ENCODE data around the gene ANK2.

ANK2 gene

DNA sequence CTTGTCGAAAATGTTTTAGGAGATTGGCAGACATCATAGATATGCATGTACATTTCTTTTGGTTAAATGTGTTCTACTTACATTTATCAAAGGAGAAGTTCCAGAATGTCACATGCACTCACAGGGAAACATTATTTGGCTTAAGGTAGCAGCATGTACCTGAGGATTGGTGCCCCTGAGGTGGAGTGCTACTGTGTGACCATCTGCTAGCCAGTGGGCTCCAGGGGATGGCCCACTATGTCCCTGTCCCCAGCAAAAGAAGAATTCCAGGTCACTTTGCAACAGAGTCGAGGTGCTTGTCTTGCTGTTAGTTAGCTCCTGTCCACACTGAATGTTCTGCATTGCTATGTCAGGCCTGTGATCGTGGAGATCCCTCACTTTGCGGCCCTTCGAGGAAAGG is 283.2 kb downstream of the ANK2 start:
- no peak overlapping the region for H3K9ac ChIP-seq (ENCODE audit: low read depth in 1 of 2, low read length in 2 of 2)
- no peak overlapping the region for H3K27ac ChIP-seq (ENCODE audit: low read depth, low read length)
- no peak overlapping the region for H3K4me3 ChIP-seq (ENCODE audit: low read depth in 1 of 2, low read length in 2 of 2)
- H3K4me1 ChIP-seq (ENCODE audit: control insufficient read depth in 1 of 2, insufficient read depth in 2 of 2, low read length in 2 of 2) = no peaks in the 10 kb centered on the region
- no peaks in the 10 kb centered on the region for H3K27me3 ChIP-seq (ENCODE audit: control insufficient read depth in 1 of 2, insufficient read depth in 2 of 2, low read length in 2 of 2)
- no peaks in the 10 kb centered on the region for H3K36me3 ChIP-seq (ENCODE audit: control insufficient read depth in 1 of 2, insufficient read depth in 2 of 2, low read length in 2 of 2)
- H3K9me3 ChIP-seq (ENCODE audit: control insufficient read depth in 1 of 2, low read length in 2 of 2) = no peaks in the 10 kb centered on the region

DNA sequence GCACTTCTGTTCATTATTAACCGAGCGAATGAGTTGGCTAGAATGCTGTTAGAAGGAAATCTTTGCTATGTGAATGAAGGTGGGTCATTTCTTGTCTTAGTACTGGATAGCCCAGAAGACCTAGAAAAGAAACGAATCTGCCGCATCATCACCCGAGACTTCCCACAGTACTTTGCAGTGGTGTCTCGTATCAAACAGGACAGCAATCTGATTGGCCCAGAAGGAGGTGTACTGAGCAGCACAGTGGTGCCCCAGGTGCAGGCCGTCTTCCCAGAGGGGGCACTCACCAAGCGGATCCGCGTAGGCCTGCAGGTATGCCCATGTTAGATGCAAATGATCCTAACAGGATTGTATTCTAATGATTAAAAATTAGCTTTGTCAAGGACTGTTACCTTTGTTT is 286.3 kb downstream of the ANK2 start:
- Histone ChIP-seq H3K36me3 (ENCODE audit: control insufficient read depth in 1 of 2, insufficient read depth in 2 of 2, low read length in 2 of 2) (no peaks in the 10 kb centered on the region), H3K4me3 (ENCODE audit: low read depth in 1 of 2, low read length in 2 of 2) (no peak overlapping the region), H3K27me3 (ENCODE audit: control insufficient read depth in 1 of 2, insufficient read depth in 2 of 2, low read length in 2 of 2) (no peaks in the 10 kb centered on the region), H3K9ac (ENCODE audit: low read depth in 1 of 2, low read length in 2 of 2) (no peak overlapping the region), H3K9me3 (ENCODE audit: control insufficient read depth in 1 of 2, low read length in 2 of 2) (no peaks in the 10 kb centered on the region), H3K27ac (ENCODE audit: low read depth, low read length) (no peak overlapping the region), H3K4me1 (ENCODE audit: control insufficient read depth in 1 of 2, insufficient read depth in 2 of 2, low read length in 2 of 2) (no peaks in the 10 kb centered on the region)

DNA sequence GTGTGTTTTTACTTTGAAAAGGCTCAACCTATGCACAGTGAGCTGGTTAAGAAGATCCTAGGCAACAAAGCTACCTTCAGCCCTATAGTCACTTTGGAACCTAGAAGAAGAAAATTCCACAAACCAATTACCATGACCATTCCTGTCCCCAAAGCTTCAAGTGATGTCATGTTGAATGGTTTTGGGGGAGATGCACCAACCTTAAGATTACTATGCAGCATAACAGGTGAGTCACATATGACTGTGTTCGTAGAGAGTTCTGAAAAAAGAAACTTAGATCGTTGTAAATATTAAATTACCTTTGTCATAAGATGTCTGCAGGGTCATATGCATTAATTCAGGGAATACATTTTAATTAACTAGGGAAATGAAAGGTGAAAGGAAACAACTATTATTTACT is 287.1 kb downstream of the ANK2 start:
- Histone ChIP-seq H3K4me3 (ENCODE audit: low read depth in 1 of 2, low read length in 2 of 2) (no peak overlapping the region), H3K9me3 (ENCODE audit: control insufficient read depth in 1 of 2, low read length in 2 of 2) (no peaks in the 10 kb centered on the region), H3K27ac (ENCODE audit: low read depth, low read length) (no peak overlapping the region), H3K9ac (ENCODE audit: low read depth in 1 of 2, low read length in 2 of 2) (no peak overlapping the region), H3K4me1 (ENCODE audit: control insufficient read depth in 1 of 2, insufficient read depth in 2 of 2, low read length in 2 of 2) (no peaks in the 10 kb centered on the region), H3K27me3 (ENCODE audit: control insufficient read depth in 1 of 2, insufficient read depth in 2 of 2, low read length in 2 of 2) (no peaks in the 10 kb centered on the region), H3K36me3 (ENCODE audit: control insufficient read depth in 1 of 2, insufficient read depth in 2 of 2, low read length in 2 of 2) (no peaks in the 10 kb centered on the region)

DNA sequence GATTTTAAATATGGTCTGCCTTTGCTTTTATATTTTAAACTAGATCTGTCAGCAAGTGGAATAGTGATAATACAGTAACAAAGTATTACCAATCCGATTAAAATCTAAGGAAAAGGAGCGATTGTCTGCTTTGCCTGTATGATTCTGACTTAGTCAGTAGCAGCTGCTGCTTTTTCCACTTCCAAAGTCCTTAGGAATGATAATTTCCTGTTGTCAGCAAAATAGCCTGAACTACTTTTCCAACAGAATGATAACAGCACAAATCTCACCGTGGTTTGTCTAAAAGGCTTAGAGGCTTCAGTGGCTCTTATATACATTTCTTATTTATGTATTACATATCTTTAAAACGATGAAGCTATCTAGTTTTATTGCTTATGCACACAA is 290.0 kb downstream of the ANK2 start:
- no peaks in the 10 kb centered on the region for H3K36me3 ChIP-seq (ENCODE audit: control insufficient read depth in 1 of 2, insufficient read depth in 2 of 2, low read length in 2 of 2)
- H3K4me1 ChIP-seq (ENCODE audit: control insufficient read depth in 1 of 2, insufficient read depth in 2 of 2, low read length in 2 of 2) = no peaks in the 10 kb centered on the region
- H3K9me3 ChIP-seq (ENCODE audit: control insufficient read depth in 1 of 2, low read length in 2 of 2) = no peaks in the 10 kb centered on the region
- no peak overlapping the region for H3K9ac ChIP-seq (ENCODE audit: low read depth in 1 of 2, low read length in 2 of 2)
- H3K27ac ChIP-seq (ENCODE audit: low read depth, low read length) = no peak overlapping the region
- no peak overlapping the region for H3K4me3 ChIP-seq (ENCODE audit: low read depth in 1 of 2, low read length in 2 of 2)
- H3K27me3 ChIP-seq (ENCODE audit: control insufficient read depth in 1 of 2, insufficient read depth in 2 of 2, low read length in 2 of 2) = no peaks in the 10 kb centered on the region

DNA sequence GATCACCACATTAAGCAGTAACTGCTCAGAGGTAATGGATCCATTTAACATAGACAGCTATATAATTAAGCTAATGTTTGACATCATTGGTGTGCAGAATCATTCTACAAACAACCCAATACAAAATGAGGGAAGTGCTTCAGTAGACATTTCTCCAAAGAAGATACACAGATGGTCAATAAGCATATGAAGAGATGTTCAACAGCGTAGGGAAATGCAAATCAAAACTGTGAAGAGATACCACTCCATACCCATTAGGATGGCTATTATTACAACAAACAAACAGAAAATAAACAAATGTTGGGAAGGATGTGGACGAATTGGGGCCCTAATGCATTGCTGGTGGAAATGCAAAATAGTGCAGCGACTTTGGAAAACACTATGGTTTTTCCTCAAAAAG is 294.6 kb downstream of the ANK2 start:
- Histone ChIP-seq H3K36me3 (ENCODE audit: control insufficient read depth in 1 of 2, insufficient read depth in 2 of 2, low read length in 2 of 2) (no peaks in the 10 kb centered on the region), H3K9ac (ENCODE audit: low read depth in 1 of 2, low read length in 2 of 2) (no peak overlapping the region)

DNA sequence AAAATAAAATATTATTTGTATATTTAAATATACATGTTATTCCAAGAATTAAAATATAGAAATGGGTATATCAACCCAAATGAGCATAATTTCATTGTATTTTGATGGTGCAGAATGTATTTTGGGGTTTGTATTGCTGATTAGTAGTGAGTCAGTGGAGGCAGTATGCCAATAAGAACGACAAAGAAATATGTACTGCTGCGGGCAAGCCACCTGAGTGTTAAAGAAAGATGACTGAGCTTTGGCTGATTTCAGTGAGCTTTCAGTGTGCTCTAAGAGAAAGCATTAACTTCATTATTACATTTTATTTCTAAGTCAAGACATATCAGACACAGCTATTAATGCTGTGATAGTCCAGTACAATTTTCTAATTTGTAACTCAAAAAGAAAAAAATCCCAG is 297.8 kb downstream of the ANK2 start:
- no peak overlapping the region for H3K9ac ChIP-seq (ENCODE audit: low read depth in 1 of 2, low read length in 2 of 2)
- no peaks in the 10 kb centered on the region for H3K36me3 ChIP-seq (ENCODE audit: control insufficient read depth in 1 of 2, insufficient read depth in 2 of 2, low read length in 2 of 2)
- H3K4me1 ChIP-seq (ENCODE audit: control insufficient read depth in 1 of 2, insufficient read depth in 2 of 2, low read length in 2 of 2) = no peaks in the 10 kb centered on the region
- no peak overlapping the region for H3K4me3 ChIP-seq (ENCODE audit: low read depth in 1 of 2, low read length in 2 of 2)
- H3K9me3 ChIP-seq (ENCODE audit: control insufficient read depth in 1 of 2, low read length in 2 of 2) = no peaks in the 10 kb centered on the region
- no peak overlapping the region for H3K27ac ChIP-seq (ENCODE audit: low read depth, low read length)
- no peaks in the 10 kb centered on the region for H3K27me3 ChIP-seq (ENCODE audit: control insufficient read depth in 1 of 2, insufficient read depth in 2 of 2, low read length in 2 of 2)

More for the DNA sequence above, 294.6 kb downstream of the ANK2 start:
- H3K4me1 ChIP-seq (ENCODE audit: control insufficient read depth in 1 of 2, insufficient read depth in 2 of 2, low read length in 2 of 2) = no peaks in the 10 kb centered on the region
- no peaks in the 10 kb centered on the region for H3K27me3 ChIP-seq (ENCODE audit: control insufficient read depth in 1 of 2, insufficient read depth in 2 of 2, low read length in 2 of 2)
- no peak overlapping the region for H3K27ac ChIP-seq (ENCODE audit: low read depth, low read length)
- no peaks in the 10 kb centered on the region for H3K9me3 ChIP-seq (ENCODE audit: control insufficient read depth in 1 of 2, low read length in 2 of 2)
- H3K4me3 ChIP-seq (ENCODE audit: low read depth in 1 of 2, low read length in 2 of 2) = no peak overlapping the region

DNA sequence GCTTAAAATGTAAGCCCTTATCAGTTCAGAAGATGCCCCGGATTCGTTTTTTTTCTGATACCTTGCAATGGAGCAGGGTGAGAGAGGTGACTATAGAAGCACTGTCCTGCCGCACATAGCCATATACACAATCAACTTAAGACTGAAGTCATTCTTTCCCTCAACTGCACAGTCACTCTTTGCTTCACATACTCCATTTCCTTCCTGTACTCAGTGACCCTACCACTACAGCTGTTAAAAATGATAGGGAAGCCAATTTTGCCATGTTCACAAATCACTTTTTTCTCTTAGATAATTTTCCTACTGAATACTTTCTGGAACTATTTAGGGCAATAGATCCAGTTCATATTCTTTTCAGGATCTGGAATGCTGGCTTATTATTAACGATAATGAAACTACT is 300.0 kb downstream of the ANK2 start:
- Histone ChIP-seq H3K27me3 (ENCODE audit: control insufficient read depth in 1 of 2, insufficient read depth in 2 of 2, low read length in 2 of 2) (no peaks in the 10 kb centered on the region), H3K27ac (ENCODE audit: low read depth, low read length) (no peak overlapping the region), H3K4me3 (ENCODE audit: low read depth in 1 of 2, low read length in 2 of 2) (no peak overlapping the region), H3K4me1 (ENCODE audit: control insufficient read depth in 1 of 2, insufficient read depth in 2 of 2, low read length in 2 of 2) (no peaks in the 10 kb centered on the region), H3K36me3 (ENCODE audit: control insufficient read depth in 1 of 2, insufficient read depth in 2 of 2, low read length in 2 of 2) (no peaks in the 10 kb centered on the region), H3K9me3 (ENCODE audit: control insufficient read depth in 1 of 2, low read length in 2 of 2) (no peaks in the 10 kb centered on the region), H3K9ac (ENCODE audit: low read depth in 1 of 2, low read length in 2 of 2) (no peak overlapping the region)

DNA sequence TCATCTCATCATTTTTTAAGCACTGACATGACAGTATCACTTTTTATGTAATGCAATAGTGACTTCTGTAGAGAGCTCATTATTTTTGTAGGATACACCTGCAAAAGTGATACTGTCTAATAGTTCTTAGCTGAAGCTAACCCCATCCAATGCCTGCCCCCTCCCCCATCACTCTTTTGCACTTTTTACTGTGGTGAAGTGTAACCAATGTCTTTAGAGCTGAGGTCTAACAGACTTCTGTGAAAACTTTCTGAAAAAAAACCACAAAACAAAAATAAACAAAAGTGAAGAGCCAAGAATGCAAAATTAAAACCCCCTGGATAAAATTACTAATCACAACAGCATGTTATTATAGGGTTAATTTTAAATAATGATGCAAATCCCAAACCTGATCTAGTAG is 301.1 kb downstream of the ANK2 start:
- H3K27ac ChIP-seq (ENCODE audit: low read depth, low read length) = no peak overlapping the region
- no peaks in the 10 kb centered on the region for H3K9me3 ChIP-seq (ENCODE audit: control insufficient read depth in 1 of 2, low read length in 2 of 2)
- no peaks in the 10 kb centered on the region for H3K36me3 ChIP-seq (ENCODE audit: control insufficient read depth in 1 of 2, insufficient read depth in 2 of 2, low read length in 2 of 2)
- H3K4me3 ChIP-seq (ENCODE audit: low read depth in 1 of 2, low read length in 2 of 2) = no peak overlapping the region
- no peak overlapping the region for H3K9ac ChIP-seq (ENCODE audit: low read depth in 1 of 2, low read length in 2 of 2)
- no peaks in the 10 kb centered on the region for H3K27me3 ChIP-seq (ENCODE audit: control insufficient read depth in 1 of 2, insufficient read depth in 2 of 2, low read length in 2 of 2)
- H3K4me1 ChIP-seq (ENCODE audit: control insufficient read depth in 1 of 2, insufficient read depth in 2 of 2, low read length in 2 of 2) = no peaks in the 10 kb centered on the region

DNA sequence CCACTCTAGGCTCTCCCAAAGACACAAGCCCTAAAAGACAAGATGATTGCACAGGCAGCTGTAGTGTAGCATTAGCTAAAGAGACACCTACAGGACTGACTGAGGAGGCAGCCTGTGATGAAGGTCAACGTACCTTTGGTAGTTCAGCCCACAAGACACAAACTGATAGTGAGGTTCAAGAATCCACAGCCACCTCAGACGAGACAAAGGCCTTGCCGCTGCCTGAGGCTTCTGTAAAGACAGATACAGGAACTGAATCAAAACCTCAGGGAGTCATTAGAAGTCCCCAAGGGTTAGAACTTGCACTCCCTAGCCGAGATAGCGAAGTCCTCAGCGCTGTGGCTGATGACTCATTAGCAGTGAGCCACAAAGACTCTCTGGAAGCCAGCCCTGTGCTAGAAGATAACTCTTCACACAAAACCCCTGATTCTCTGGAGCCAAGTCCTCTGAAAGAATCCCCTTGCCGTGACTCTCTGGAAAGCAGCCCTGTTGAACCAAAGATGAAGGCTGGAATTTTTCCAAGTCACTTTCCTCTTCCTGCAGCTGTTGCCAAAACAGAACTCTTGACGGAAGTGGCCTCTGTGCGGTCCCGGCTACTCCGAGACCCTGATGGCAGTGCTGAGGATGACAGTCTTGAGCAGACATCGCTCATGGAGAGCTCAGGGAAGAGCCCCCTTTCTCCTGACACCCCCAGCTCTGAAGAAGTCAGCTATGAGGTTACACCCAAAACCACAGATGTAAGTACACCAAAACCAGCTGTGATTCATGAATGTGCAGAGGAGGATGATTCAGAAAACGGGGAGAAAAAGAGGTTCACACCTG is 306.3 kb downstream of the ANK2 start:
- H3K27me3 ChIP-seq (ENCODE audit: control insufficient read depth in 1 of 2, insufficient read depth in 2 of 2, low read length in 2 of 2) = no peaks in the 10 kb centered on the region
- no peak overlapping the region for H3K27ac ChIP-seq (ENCODE audit: low read depth, low read length)
- no peaks in the 10 kb centered on the region for H3K36me3 ChIP-seq (ENCODE audit: control insufficient read depth in 1 of 2, insufficient read depth in 2 of 2, low read length in 2 of 2)
- H3K4me3 ChIP-seq (ENCODE audit: low read depth in 1 of 2, low read length in 2 of 2) = peak overlapping the region in 1 of 2 donors; percentile 0
- H3K4me1 ChIP-seq (ENCODE audit: control insufficient read depth in 1 of 2, insufficient read depth in 2 of 2, low read length in 2 of 2) = no peaks in the 10 kb centered on the region
- no peaks in the 10 kb centered on the region for H3K9me3 ChIP-seq (ENCODE audit: control insufficient read depth in 1 of 2, low read length in 2 of 2)
- no peak overlapping the region for H3K9ac ChIP-seq (ENCODE audit: low read depth in 1 of 2, low read length in 2 of 2)

DNA sequence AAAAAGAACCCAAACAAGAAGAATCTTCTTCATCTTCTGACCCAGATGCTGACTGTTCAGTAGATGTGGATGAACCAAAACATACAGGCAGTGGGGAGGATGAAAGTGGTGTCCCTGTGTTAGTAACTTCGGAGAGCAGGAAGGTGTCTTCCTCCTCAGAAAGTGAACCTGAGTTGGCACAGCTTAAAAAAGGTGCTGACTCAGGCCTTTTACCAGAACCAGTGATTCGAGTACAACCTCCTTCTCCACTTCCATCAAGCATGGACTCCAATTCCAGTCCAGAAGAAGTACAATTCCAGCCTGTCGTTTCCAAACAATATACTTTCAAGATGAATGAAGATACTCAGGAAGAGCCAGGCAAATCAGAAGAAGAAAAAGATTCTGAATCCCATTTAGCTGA is 307.0 kb downstream of the ANK2 start:
- no peak overlapping the region for H3K4me3 ChIP-seq (ENCODE audit: low read depth in 1 of 2, low read length in 2 of 2)
- no peaks in the 10 kb centered on the region for H3K36me3 ChIP-seq (ENCODE audit: control insufficient read depth in 1 of 2, insufficient read depth in 2 of 2, low read length in 2 of 2)
- H3K9me3 ChIP-seq (ENCODE audit: control insufficient read depth in 1 of 2, low read length in 2 of 2) = no peaks in the 10 kb centered on the region
- no peak overlapping the region for H3K27ac ChIP-seq (ENCODE audit: low read depth, low read length)
- H3K27me3 ChIP-seq (ENCODE audit: control insufficient read depth in 1 of 2, insufficient read depth in 2 of 2, low read length in 2 of 2) = no peaks in the 10 kb centered on the region
- H3K9ac ChIP-seq (ENCODE audit: low read depth in 1 of 2, low read length in 2 of 2) = no peak overlapping the region
- H3K4me1 ChIP-seq (ENCODE audit: control insufficient read depth in 1 of 2, insufficient read depth in 2 of 2, low read length in 2 of 2) = no peaks in the 10 kb centered on the region

All from duodenal mucosa (tissue), 2 donors.